ENCODE results near the gene SPHK1.

GRCh38 chr17:76356803-76357456 is 27.5 kb upstream of the SPHK1 start:
- TF ChIP-seq, protein P1, sequence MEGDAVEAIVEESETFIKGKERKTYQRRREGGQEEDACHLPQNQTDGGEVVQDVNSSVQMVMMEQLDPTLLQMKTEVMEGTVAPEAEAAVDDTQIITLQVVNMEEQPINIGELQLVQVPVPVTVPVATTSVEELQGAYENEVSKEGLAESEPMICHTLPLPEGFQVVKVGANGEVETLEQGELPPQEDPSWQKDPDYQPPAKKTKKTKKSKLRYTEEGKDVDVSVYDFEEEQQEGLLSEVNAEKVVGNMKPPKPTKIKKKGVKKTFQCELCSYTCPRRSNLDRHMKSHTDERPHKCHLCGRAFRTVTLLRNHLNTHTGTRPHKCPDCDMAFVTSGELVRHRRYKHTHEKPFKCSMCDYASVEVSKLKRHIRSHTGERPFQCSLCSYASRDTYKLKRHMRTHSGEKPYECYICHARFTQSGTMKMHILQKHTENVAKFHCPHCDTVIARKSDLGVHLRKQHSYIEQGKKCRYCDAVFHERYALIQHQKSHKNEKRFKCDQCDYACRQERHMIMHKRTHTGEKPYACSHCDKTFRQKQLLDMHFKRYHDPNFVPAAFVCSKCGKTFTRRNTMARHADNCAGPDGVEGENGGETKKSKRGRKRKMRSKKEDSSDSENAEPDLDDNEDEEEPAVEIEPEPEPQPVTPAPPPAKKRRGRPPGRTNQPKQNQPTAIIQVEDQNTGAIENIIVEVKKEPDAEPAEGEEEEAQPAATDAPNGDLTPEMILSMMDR (IDR thresholded peaks at IDR 0.05) = no peak
- no peak for TF ChIP-seq POLR2A (IDR thresholded peaks at IDR 0.05)
